ENCODE measurements around the gene TRIM47. TPM values are rescaled to one million over a fixed set of nuclear protein-coding genes. Genes with fewer than 3 reads are reported as not detected.

TRIM47 gene
- total RNA-seq, 1 experiment from 2014 or later, result 86.7 TPM

- ATAC-seq (no peak), DNase-seq (ENCODE audit: low read depth, low spot score) (no peak)
- H3K4me1 ChIP-seq (ENCODE audit: control insufficient read depth in 1 of 2, insufficient read depth in 2 of 2, low read length in 2 of 2), result peaks cover 20 to 40% of the 10 kb centered on the region in 2 experiments
- H3K4me2 ChIP-seq (ENCODE audit: low read length), result no peak overlapping the region
- H2AFZ ChIP-seq (ENCODE audit: low read depth, low read length, poor library complexity, severe bottlenecking), result no peak overlapping the region
- H3K9me3 ChIP-seq (ENCODE audit: control insufficient read depth in 1 of 2, insufficient read depth in 1 of 2, low read depth in 1 of 2, low read length in 2 of 2), result no peaks in the 10 kb centered on the region
- H3K27me3 ChIP-seq (ENCODE audit: insufficient read depth, low read length), result no peaks in the 10 kb centered on the region
- ChIA-PET RAD21 (ENCODE audit: low non-redundant PET in 1 of 2, low total read pairs in 2 of 2, uncharacterized antibody in 2 of 2, unreplicated experiment in 2 of 2) (no interaction called here), CTCF (interaction anchor here (0.6 to 1.0 kb wide), 2 partner anchors 13 to 38 kb away, joined by 3 read pairs; partner anchors contain the start of gene WBP2), POLR2A (interaction anchor here (1.5 to 5.1 kb wide), 2 partner anchors 14 to 113 kb away, joined by 4 to 22 read pairs; partner anchors contain the start of gene TRIM47)
- intact Hi-C loops (cut with micrococcal nuclease), result no loop called here
- H3K36me3 ChIP-seq (ENCODE audit: control insufficient read depth in 1 of 2, insufficient read depth in 2 of 2, low read length in 2 of 2), result peaks cover 0 to 4% of the 10 kb centered on the region in 2 experiments; a peak in 1 of 4 replicates
- BruUV-seq (replicated peaks), result no TSS peak
- no peaks in the 10 kb centered on the region for H3K9me2 ChIP-seq (ENCODE audit: insufficient read depth)
- H3K79me2 ChIP-seq (ENCODE audit: insufficient read depth, low read length), result peaks cover 25% of the 10 kb centered on the region; the same call in 1 of the 2 replicates
- H4K20me1 ChIP-seq (ENCODE audit: insufficient read depth), result no peaks in the 10 kb centered on the region
- no peak overlapping the region for H3K9ac ChIP-seq (ENCODE audit: low read length)
- H3K4me3 ChIP-seq (replicated peaks in 1 of 2; ENCODE audit: low read depth in 1 of 2, low read length in 2 of 2), result no peak overlapping the region
- no peak for TF ChIP-seq SRF (IDR thresholded peaks at IDR 0.05; ENCODE audit: low read depth)
- no peak for TF ChIP-seq YY1 (IDR thresholded peaks at IDR 0.05; ENCODE audit: extremely low read depth, insufficient replicate concordance, low read depth, low read length)
- no peak for TF ChIP-seq POLR2A (IDR thresholded peaks at IDR 0.05; ENCODE audit: borderline replicate concordance, extremely low read depth, insufficient read depth, insufficient read length)
- TF ChIP-seq CEBPB (IDR thresholded peaks at IDR 0.05; ENCODE audit: low read depth), result no peak
- no peak for TF ChIP-seq POLR2AphosphoS5 (IDR thresholded peaks at IDR 0.05; ENCODE audit: low read depth, low read length)
- TF ChIP-seq ZFX (IDR thresholded peaks at IDR 0.05), result no peak
- no peak for TF ChIP-seq RAD21 (IDR thresholded peaks at IDR 0.05; ENCODE audit: low read depth)
- TF ChIP-seq CTCF (IDR thresholded peaks at IDR 0.05 in 2 of 3, conservative IDR thresholded peaks at IDR 0.05 in 1 of 3; ENCODE audit: borderline replicate concordance in 1 of 3, insufficient read depth in 1 of 3, low read depth in 2 of 3, low read length in 2 of 3), result no peak
- no peak for TF ChIP-seq EZH2phosphoT487 (IDR thresholded peaks at IDR 0.05; ENCODE audit: borderline replicate concordance)
- no peak for TF ChIP-seq EZH2 (IDR thresholded peaks at IDR 0.05)
- no peak for TF ChIP-seq SP1 (IDR thresholded peaks at IDR 0.05; ENCODE audit: low read depth)
- TF ChIP-seq ZBTB33 (IDR thresholded peaks at IDR 0.05; ENCODE audit: extremely low read depth, insufficient replicate concordance, low read length), result no peak
- TF ChIP-seq MAX (IDR thresholded peaks at IDR 0.05), result no peak
- TF ChIP-seq SIN3A (IDR thresholded peaks at IDR 0.05; ENCODE audit: low read depth), result no peak
- TF ChIP-seq REST (IDR thresholded peaks at IDR 0.05; ENCODE audit: low read depth), result no peak
- no peak for TF ChIP-seq ELF1 (IDR thresholded peaks at IDR 0.05; ENCODE audit: borderline replicate concordance, low read depth)
- TF ChIP-seq EGR1 (IDR thresholded peaks at IDR 0.05; ENCODE audit: low read depth), result no peak
- TF ChIP-seq CBX3 (IDR thresholded peaks at IDR 0.05; ENCODE audit: low read depth), result no peak
- no peak for TF ChIP-seq TCF7L2 (IDR thresholded peaks at IDR 0.05; ENCODE audit: borderline replicate concordance, extremely low read depth, insufficient read depth, insufficient read length)
- H3K27ac ChIP-seq (ENCODE audit: low read depth, low read length), result no peak overlapping the region; the same call in 1 of the 2 replicates
Observed at GRCh38 chr17:75892556-75893224, 14.3 kb upstream of the TRIM47 start.

Measured in HCT116 (cell line).